Hepatocyte (in vitro differentiated cells): ENCODE data around the gene CPNE2.

Source experiments
- EZH2phosphoT487 ChIP-seq: fragments of 200-600 bp; sonication (generic); IDR thresholded peaks from one replicate; pipeline ENCODE4 v1.6.1; 2018; ENCODE audit warnings: antibody characterized with exemption, mild to moderate bottlenecking, low read depth, moderate library complexity; ENCODE audit not compliant: unreplicated experiment, severe bottlenecking
- TF ChIP-seq, protein P1 (sequence below): fragments of 200-600 bp; sonication (generic); IDR thresholded peaks from 2 replicates; pipeline ENCODE4 v1.5.1; 2016; ENCODE audit warnings: antibody characterized with exemption, mild to moderate bottlenecking; ENCODE audit not compliant: poor library complexity

DNA sequence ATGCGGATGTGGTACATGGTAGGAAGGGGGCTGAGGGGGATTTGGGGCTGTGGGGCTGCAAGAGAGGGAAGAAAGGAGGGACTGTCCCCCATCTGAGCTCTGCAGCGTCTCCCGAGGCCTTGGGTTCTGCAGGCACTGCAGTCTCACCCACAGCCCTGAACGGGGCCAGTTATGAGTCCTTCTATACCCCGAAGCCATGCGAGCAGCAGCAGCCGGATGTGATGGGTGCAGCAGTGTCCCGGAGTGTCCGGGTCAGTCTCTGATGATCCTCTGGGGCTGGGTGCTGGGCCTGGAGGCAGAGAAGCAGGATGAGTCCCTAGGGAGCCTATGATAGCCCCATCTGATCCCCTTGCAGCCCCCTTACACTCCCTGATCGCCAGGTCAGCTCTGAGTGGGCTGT, 41.5 kb downstream of the CPNE2 start:
- TF ChIP-seq, protein P1, sequence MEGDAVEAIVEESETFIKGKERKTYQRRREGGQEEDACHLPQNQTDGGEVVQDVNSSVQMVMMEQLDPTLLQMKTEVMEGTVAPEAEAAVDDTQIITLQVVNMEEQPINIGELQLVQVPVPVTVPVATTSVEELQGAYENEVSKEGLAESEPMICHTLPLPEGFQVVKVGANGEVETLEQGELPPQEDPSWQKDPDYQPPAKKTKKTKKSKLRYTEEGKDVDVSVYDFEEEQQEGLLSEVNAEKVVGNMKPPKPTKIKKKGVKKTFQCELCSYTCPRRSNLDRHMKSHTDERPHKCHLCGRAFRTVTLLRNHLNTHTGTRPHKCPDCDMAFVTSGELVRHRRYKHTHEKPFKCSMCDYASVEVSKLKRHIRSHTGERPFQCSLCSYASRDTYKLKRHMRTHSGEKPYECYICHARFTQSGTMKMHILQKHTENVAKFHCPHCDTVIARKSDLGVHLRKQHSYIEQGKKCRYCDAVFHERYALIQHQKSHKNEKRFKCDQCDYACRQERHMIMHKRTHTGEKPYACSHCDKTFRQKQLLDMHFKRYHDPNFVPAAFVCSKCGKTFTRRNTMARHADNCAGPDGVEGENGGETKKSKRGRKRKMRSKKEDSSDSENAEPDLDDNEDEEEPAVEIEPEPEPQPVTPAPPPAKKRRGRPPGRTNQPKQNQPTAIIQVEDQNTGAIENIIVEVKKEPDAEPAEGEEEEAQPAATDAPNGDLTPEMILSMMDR: no peak
- TF ChIP-seq EZH2phosphoT487: no peak
